ENCODE data around the gene PPP1R9A.

PPP1R9A gene

GRCh38 chr7:95323410-95324129, 416.2 kb downstream of the PPP1R9A start:
- no peak for DNase-seq

GRCh38 chr7:95324431-95324830, 417.0 kb downstream of the PPP1R9A start, which contains the start of gene PON1:
Gene PON1 (minus strand): TSS chr7:95324532. CDS start chr7:95324475, 57 bp downstream.
- no peak for DNase-seq

GRCh38 chr7:95327356-95327755, 420.0 kb downstream of the PPP1R9A start:
- no peak for DNase-seq

- no peak for DNase-seq
Observed at GRCh38 chr7:95330204-95330960, 423.0 kb downstream of the PPP1R9A start.

GRCh38 chr7:95330961-95331337, 423.6 kb downstream of the PPP1R9A start:
- no peak for DNase-seq

- no peak for DNase-seq
Observed at GRCh38 chr7:95334447-95334846, 427.1 kb downstream of the PPP1R9A start.

- DNase-seq, result no peak
Observed at GRCh38 chr7:95335093-95335492, 427.7 kb downstream of the PPP1R9A start.

GRCh38 chr7:95338832-95339231, 431.4 kb downstream of the PPP1R9A start:
- DNase-seq, result no peak

- DNase-seq, result no peak
Observed at GRCh38 chr7:95340491-95340890, 433.1 kb downstream of the PPP1R9A start.

- DNase-seq, result no peak
Observed at GRCh38 chr7:95342029-95342428, 434.6 kb downstream of the PPP1R9A start.

- DNase-seq, result no peak
Observed at GRCh38 chr7:95342642-95343307, 435.4 kb downstream of the PPP1R9A start.

Data from CD4-positive, alpha-beta T cell treated with Interleukin-6 for 4 hours (primary cell).